Activated T-cell treated with anti-CD3 and anti-CD28 coated beads, Interleukin-2, amount 50 U/mL, for 1 hour (primary cell): ENCODE results near the gene CHURC1.
"Not testable (repeated sequence)": the region's sequence is repeated elsewhere in the genome, so short reads cannot be mapped to it uniquely, and the experiment has no call there.

ENCODE experiments used
- DNase-seq: peaks from one replicate; pipeline ENCODE4 v3.0.0-alpha.2; 2020

The CHURC1 gene

DNA sequence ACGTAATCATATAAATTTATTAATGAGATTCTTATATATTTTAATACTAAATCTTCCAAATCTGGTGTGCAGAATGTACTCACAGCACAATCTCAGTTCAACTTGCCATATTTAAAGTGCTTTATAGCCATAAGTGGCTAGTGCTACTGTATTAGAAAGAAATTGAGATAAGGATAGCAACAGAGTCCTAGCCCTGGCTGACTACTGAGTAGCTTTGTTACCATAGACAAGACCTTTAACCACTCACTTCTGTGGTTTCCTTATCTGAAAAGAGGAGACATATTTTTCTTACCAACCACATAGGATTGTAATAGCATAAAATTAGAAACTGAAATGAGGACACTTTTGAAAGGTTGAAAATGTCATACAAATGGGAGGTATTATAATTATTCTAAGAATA is 2.0 kb upstream of the CHURC1 start:
- DNase-seq = no peak

GRCh38 chr14:64913477-64913876 is 778 bp upstream of the CHURC1 start:
- not testable (repeated sequence) for DNase-seq

- no peak for DNase-seq
Observed at GRCh38 chr14:64915029-64915424, 772 bp downstream of the CHURC1 start.

GRCh38 chr14:64915797-64916196 is 1.5 kb downstream of the CHURC1 start:
- DNase-seq = no peak

DNA sequence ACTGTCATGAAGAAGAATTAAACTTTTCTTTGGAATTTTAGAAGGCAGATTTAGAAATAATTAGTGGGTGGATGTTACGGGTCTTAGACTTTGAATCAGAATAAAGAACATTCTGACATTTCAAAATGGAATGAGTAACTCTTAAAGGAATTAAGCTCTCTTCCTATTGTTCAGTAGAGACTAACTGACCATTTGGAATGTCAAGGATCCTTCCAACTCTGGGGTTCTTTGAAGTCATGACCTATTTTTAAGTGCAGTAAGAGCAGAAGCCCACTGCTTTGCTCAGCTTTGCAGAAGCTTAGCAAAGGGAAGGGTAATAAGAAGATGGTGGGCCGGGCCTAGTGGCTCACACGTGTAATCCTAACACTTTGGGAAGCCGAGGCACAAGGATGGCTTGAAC is 4.0 kb downstream of the CHURC1 start:
- DNase-seq = no peak

DNA sequence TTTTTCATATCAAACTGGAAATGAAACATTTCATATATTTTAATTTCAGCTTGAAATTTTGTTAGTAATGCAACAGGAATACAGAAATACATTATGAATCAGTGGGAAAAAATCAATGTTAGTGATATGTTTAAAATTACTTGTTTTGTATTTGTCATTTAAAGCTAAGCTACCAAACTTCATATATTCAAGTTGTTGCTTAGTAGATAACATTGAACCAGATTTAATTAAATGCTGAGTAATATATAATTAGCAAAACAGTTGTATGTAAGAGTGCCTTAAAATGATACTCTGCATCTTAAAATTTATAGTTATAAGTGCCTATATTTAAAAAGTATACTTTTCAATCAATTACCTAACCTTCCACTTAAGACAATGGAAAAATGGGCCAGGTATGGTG is 5.0 kb downstream of the CHURC1 start:
- DNase-seq = no peak

DNA sequence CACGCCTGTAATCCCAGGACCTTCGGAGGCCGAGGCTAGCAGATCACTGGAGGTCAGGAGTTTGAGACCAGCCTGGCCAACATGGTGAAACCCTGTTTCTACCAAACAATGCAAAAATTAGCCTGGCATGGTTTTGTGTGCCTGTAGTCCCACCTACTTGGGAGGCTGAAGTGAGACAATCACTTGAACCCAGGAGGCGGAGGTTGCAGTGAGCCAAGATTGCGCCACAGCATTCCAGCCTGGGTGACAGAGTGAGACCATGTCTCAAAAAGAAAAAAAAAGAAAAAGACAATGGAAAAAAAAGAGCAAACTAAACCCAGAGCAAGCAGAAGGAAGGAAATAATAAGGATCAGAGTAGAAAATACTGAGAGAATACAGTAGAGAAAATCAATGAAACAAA is 5.4 kb downstream of the CHURC1 start:
- DNase-seq = no peak

DNA sequence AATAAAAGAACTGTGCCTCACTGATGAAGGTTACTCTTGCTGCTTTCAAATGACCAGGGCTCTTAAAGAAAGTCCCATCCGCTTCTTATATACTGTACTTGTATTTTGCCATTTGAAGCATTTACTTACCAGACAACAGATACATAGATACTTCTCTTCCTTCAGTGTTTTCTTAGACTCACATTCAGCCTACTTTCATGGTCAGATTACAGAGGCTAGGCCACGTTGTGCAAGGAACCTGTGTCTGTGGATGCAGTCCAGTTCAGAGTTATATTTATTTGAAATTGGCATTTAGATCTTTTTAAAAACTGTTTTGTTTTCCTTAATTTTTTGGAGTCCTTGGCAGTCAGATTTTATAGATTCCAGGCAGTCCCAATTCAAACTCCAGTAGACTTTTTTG is 6.2 kb downstream of the CHURC1 start:
- DNase-seq = no peak

DNA sequence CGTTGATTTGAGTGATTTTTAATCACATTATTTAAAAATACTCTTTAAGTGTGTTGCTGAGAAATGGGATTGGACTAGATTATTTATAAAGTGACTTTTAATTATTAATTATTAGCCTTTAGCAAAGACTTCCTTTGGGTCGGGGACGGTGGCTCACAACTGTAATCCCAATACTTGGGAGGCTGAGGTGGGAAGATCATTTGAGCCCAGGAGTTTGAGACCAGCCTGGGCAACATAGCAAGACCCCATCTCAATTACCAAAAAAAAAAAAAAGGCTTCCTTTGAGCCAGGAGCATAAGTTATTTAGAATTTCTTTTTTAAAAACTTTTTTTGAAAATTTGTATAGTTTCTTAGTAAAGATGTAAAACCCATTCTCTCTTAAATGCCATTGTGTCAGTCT is 8.8 kb downstream of the CHURC1 start:
- no peak for DNase-seq

DNA sequence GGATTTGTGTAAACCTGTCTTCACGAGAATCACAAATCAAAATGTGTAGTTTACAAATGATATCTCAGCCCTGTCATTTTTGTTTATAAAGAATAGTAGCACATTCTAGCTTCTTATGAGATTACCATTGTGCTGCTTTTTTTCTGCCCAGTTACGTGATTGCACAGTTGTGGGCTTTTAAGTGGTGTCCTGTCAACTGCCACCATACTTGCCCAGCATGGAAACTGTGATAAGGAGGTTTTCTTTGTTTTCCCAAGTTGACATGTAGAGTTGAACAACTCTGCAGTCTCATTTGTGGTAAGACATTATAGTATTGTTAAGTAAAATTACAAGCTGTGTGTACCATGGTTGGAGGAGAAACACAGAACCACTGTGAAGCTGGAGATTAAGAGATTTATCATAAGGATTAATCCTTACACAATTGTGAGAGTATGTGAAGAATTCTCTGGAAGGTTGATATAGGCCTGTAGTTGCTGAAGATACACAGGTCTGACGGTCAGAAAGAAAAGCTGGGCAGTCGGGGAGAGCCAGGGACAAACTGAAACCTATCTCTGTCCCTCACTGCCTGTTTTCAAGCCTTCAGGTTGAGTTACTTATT is 12.2 kb downstream of the CHURC1 start:
- DNase-seq = no peak

GRCh38 chr14:64927031-64927430 is 12.8 kb downstream of the CHURC1 start:
- no peak for DNase-seq

DNA sequence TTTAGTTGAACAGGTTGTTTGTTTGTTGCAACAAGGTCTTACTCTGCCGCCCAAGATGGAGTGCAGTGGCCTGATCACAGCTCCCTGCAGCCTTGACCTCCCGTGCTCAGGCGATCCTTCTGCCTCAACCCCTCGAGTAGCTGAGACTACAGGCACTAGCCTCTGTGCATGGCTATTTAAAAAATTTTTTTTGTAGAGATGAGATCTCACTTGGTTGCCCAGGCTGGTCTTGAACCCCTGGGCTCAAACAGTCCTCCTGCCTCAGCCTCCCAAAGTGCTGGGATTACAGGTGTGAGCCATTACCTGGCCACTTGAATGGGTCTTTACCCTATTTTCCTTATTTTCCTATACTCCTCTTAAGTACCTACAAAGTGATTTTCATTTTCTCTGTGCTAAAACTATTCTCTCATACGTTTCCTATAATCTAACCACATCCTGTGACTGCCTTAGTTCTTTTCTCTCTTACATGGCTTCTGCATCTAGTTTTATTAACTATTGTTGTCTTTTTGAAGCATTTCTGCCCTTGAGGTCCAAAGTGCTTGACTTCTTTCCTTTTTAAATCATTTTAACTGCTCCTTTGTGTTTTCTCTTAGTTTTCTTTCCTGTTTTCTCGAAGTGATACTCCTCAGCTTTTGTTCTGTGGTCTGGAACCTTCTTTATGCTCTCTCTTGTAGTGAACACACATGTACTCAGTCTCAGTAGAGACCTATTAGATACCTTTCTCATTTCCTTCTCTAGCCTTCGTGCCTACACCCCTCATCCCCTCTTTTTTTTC is 14.2 kb downstream of the CHURC1 start:
- peak; percentile 29 for DNase-seq

GRCh38 chr14:64929014-64929359 is 14.7 kb downstream of the CHURC1 start:
- DNase-seq = no peak

GRCh38 chr14:64930085-64930843 is 16.0 kb downstream of the CHURC1 start:
- no peak for DNase-seq

DNA sequence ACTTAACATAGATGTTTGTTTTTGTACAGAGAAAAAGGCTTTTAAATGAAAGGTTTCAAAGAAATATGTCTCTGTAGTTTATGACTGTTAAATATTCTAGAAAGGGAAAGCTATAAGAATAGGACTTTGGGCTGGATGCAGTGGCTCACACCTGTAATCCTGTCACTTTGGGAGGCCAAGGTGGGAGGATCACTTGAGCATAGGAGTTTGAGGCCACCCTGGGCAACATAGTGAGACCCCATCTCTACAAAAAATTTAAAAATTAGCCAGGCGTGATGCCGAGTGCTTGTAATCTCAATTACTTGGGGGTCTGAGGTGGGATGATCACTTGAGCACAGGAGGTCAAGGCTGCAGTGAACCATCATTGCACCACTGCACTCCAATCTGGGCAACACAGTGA is 16.9 kb downstream of the CHURC1 start:
- DNase-seq = no peak

GRCh38 chr14:64932231-64932630 is 18.0 kb downstream of the CHURC1 start:
- DNase-seq = no peak

DNA sequence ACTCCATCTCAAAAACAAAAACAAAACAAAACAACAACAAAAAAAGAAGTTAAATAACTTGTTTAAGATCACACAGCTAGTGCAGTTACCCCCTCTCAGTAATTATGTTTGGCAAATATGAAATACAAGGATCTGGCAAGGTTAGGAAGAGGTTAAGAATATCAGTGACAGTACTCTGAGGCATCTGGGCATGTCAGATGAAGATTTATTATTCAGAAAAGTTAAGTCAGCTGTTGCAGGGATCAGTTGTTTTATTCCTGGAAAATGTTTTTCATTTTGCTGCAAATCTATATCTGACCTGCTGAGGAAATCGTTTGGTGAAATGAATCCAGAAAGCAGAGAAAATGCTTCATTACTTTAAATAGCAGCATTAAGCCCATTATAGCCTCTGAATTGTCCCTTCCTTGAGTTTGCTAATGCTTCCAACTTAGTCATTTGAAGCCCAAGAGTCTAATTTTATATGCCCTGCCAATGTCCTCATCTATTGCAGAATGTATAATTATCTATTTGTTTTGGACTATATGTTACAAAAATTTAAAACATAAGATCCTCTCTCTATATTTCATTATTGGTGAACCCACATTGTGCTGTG is 20.2 kb downstream of the CHURC1 start:
- no peak for DNase-seq

DNA sequence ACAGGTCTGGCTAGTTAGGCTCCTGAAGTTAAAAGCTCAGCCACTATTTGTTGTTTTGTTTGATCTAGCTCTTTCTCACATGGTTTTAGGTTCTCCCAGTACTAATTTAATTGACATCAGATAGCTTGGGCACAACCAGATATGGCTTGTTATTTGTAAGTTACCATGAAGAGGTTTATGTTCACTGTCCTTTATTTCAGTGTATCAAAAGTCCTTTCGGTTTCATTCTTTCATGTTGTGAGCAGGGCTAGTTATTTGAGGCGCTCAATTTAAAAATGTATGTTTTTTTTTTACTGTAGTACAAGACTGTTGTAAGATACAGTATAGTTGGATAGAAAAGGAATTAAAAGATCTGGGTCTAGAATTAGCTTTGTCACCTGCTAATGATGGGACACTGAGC is 21.3 kb downstream of the CHURC1 start:
- DNase-seq = no peak

- DNase-seq = no peak
Observed at GRCh38 chr14:64937171-64937820, 23.0 kb downstream of the CHURC1 start.

DNA sequence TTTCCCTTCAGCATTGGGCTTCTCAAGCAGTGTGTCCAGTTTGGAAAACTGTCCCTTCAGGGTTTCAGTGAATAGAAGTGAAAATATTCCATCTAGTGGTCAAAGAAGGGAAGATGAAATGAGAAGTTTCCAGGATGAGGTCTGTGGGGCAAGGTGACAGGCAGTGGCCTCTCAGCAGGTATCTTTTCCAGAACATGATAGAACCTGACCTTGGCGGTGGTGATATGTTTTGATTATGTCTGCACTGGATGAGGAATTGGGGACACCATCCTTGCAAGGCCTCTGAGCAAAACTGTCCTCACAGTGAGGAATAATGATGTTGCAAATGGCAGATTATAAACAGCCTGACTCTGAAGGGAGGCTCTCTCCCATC is 23.6 kb downstream of the CHURC1 start:
- no peak for DNase-seq

- no peak for DNase-seq
Observed at GRCh38 chr14:64938972-64939816, 24.9 kb downstream of the CHURC1 start.

DNA sequence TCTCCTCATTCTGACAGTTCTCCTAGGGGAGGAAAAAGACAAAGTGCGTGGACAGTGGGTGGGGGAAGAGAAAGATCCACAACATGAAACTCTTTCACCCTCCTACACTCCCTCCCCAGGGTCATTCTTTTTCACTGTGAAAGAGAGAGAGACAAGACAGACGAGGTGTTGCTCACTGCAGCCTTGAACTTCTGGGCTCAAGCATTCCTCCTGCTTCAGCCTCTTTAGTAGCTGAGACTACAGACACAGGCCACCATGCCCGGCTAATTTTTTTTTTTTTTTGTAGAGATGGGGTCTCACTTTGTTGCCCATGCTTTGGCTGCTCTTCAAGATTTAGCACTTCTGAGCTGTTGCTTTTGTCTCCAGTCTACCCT is 25.5 kb downstream of the CHURC1 start:
- no peak for DNase-seq
